Smooth muscle cell (in vitro differentiated cells): Measurements from ENCODE around the gene TSTD2. TPM values are rescaled to one million over a fixed set of nuclear protein-coding genes. Genes with fewer than 3 reads are reported as not detected.

Experiments used
- DNase-seq: peaks from one replicate; lab custom pipeline; 2025; ENCODE audit not compliant: unreplicated experiment; lab: John Stamatoyannopoulos, UW
- H2AFZ ChIP-seq: fragments of 200-600 bp; sonication (generic); 2 replicates; pipeline ENCODE4 v1.6.0; 2016; ENCODE audit warnings: antibody characterized with exemption, low read depth, mild to moderate bottlenecking
- H3F3A ChIP-seq: fragments of 200-600 bp; sonication (generic); 2 replicates; pipeline ENCODE4 v1.6.0; 2017; ENCODE audit warnings: antibody characterized with exemption, low read depth
- H3K27ac ChIP-seq: fragments of 200-600 bp; sonication (generic); 2 replicates; pipeline ENCODE4 v1.5.1; 2016; ENCODE audit warnings: low read depth, mild to moderate bottlenecking
- H3K27me3 ChIP-seq: fragments of 200-600 bp; sonication (generic); 2 replicates; pipeline ENCODE4 v1.6.1; 2016; ENCODE audit warnings: low read depth, mild to moderate bottlenecking
- H3K36me3 ChIP-seq: fragments of 200-600 bp; sonication (generic); 2 replicates; pipeline ENCODE4 v1.5.1; 2016; ENCODE audit warnings: low read depth
- H3K4me1 ChIP-seq: fragments of 200-600 bp; sonication (generic); 2 replicates; pipeline ENCODE4 v1.5.1; 2016; ENCODE audit warnings: low read depth
- H3K4me2 ChIP-seq: fragments of 200-600 bp; sonication (generic); 2 replicates; pipeline ENCODE4 v1.6.0; 2016; ENCODE audit warnings: mild to moderate bottlenecking
- H3K4me3 ChIP-seq: fragments of 200-600 bp; sonication (generic); 2 replicates; pipeline ENCODE4 v1.5.1; 2016; ENCODE audit warnings: mild to moderate bottlenecking
- H3K79me2 ChIP-seq: fragments of 200-600 bp; sonication (generic); 2 replicates; pipeline ENCODE4 v1.6.0; 2016; ENCODE audit warnings: low read depth, mild to moderate bottlenecking
- H3K9ac ChIP-seq: fragments of 200-600 bp; sonication (generic); 2 replicates; pipeline ENCODE4 v1.6.0; 2016; ENCODE audit warnings: low read depth
- H3K9me3 ChIP-seq: fragments of 200-600 bp; sonication (generic); replicated peaks from 2 replicates; pipeline ENCODE4 v1.5.1; 2016; ENCODE audit warnings: low read depth
- H4K20me1 ChIP-seq: fragments of 200-600 bp; sonication (generic); 2 replicates; pipeline ENCODE4 v1.6.0; 2016; ENCODE audit warnings: low read depth
- WGBS: methylation state at CpG from one replicate; pipeline ENCODE4 v1.1.7; 2016; ENCODE audit warnings: low lambda C conversion rate; 5-methylcytosine and 5-hydroxymethylcytosine counted together
- polyA plus RNA-seq: library from polyadenylated mRNA; unstranded; fragments of >200 nt; fragmentation: Nextera tagmentation; extraction: Ambion mirVana; gene quantifications from 2 replicates; pipeline ENCODE4 v1.2.1, GENCODE V29; 2016
- total RNA-seq: library from RNA; depleted of rRNA; stranded (reverse); fragments of >200 nt; gene quantifications from 2 replicates; pipeline ENCODE4 v1.2.3, GENCODE V29; 2014
- TF ChIP-seq, protein P1 (sequence below): fragments of 200-600 bp; sonication (generic); IDR thresholded peaks from 2 replicates; pipeline ENCODE4 v1.5.1; 2017; ENCODE audit warnings: borderline replicate concordance, mild to moderate bottlenecking, antibody characterized with exemption; ENCODE audit not compliant: insufficient read depth, poor library complexity, severe bottlenecking

TSTD2 gene
- total and polyA plus RNA-seq, 2 experiments from 2014 or later, result 8.5 to 23.5 TPM

DNA sequence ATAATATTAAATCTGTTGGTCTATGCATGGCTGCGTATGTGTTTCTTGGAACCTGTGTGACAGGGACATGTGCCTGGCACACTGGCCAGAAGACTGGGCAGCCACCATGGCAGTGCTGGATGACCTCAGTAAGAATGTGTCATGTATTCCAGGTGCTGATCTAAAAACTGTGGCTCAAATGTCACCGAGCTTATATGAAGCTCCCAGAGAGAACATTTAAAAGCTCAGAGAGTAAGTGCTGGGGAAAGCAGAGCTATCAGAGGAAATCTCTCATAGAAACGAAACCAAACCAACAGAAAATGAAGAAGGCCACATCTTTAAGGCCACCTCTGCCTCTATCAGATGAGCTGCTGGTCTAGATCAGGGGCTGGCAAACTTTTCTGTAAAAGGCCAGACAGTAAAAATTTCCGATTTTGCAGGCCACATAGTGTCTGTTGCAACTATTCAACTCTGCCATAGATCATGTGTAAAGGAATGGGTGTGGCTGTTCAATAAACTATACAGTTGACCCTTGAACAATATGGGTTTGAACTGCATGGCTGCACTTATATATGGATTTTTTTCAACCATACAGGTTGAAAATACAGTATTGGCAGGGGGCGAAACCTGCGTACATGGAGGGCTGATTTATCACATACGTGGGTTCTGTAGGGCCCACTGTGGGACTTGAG lies 31.8 kb downstream of the TSTD2 start:
- H3K27me3 ChIP-seq, result no peaks in the 10 kb centered on the region
- H3K4me3 ChIP-seq, result no peak overlapping the region
- peaks cover 6% of the 10 kb centered on the region for H3F3A ChIP-seq
- no peak overlapping the region for H3K27ac ChIP-seq
- no peaks in the 10 kb centered on the region for H4K20me1 ChIP-seq
- no peaks in the 10 kb centered on the region for H3K79me2 ChIP-seq
- no peaks in the 10 kb centered on the region for H3K9me3 ChIP-seq
- no peak overlapping the region for H2AFZ ChIP-seq
- peaks cover 7% of the 10 kb centered on the region for H3K36me3 ChIP-seq
- no peak overlapping the region for H3K9ac ChIP-seq
- H3K4me1 ChIP-seq, result no peaks in the 10 kb centered on the region
- no peak for DNase-seq
- TF ChIP-seq, protein P1, sequence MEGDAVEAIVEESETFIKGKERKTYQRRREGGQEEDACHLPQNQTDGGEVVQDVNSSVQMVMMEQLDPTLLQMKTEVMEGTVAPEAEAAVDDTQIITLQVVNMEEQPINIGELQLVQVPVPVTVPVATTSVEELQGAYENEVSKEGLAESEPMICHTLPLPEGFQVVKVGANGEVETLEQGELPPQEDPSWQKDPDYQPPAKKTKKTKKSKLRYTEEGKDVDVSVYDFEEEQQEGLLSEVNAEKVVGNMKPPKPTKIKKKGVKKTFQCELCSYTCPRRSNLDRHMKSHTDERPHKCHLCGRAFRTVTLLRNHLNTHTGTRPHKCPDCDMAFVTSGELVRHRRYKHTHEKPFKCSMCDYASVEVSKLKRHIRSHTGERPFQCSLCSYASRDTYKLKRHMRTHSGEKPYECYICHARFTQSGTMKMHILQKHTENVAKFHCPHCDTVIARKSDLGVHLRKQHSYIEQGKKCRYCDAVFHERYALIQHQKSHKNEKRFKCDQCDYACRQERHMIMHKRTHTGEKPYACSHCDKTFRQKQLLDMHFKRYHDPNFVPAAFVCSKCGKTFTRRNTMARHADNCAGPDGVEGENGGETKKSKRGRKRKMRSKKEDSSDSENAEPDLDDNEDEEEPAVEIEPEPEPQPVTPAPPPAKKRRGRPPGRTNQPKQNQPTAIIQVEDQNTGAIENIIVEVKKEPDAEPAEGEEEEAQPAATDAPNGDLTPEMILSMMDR, result no peak
- 98% methylated on average over 7 of the region's 7 CpGs for WGBS
- H3K4me2 ChIP-seq, result no peak overlapping the region

DNA sequence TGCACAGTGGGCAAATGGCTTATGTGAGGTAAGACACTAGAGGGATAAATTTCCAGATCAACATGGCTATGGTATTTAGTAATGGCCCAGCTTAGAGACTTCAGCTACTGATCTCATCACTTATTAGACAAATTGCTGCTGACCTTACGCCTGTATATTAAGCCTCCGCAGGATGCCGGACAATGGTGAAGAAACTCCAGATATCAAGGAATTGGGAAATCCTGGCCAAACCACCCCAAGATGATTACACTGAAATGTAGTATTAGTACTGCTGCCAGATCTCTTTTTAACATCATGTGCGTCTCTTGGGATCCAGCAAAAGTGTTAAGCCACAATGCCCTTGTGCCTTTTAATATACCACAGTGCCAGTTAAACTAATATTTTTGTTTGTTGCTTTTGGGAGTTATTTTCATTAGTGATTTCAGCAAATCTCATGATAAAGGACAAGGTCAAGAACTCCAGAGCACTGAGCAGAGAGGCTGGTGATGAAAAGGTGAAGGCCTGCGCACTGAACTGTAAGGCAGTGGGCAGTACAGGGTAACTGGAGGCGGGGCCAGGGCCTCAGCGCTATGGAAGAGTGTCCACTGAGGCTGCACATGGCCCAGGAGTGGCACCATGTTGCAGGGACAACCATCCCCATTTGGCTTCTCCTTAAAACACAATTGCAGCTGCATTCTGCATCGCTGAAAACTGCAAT lies 32.5 kb downstream of the TSTD2 start:
- Histone ChIP-seq H3K4me3 (no peak overlapping the region), H3K79me2 (no peaks in the 10 kb centered on the region), H2AFZ (no peak overlapping the region), H3K27me3 (no peaks in the 10 kb centered on the region), H3K27ac (no peak overlapping the region), H3K4me1 (no peaks in the 10 kb centered on the region), H3K4me2 (no peak overlapping the region), H4K20me1 (no peaks in the 10 kb centered on the region), H3F3A (peaks cover 6% of the 10 kb centered on the region), H3K9ac (no peak overlapping the region), H3K36me3 (peaks cover 4% of the 10 kb centered on the region), H3K9me3 (no peaks in the 10 kb centered on the region)
- TF ChIP-seq, protein P1, result no peak
- 95% methylated on average over 8 of the region's 8 CpGs for WGBS
- DNase-seq, result no peak

DNA sequence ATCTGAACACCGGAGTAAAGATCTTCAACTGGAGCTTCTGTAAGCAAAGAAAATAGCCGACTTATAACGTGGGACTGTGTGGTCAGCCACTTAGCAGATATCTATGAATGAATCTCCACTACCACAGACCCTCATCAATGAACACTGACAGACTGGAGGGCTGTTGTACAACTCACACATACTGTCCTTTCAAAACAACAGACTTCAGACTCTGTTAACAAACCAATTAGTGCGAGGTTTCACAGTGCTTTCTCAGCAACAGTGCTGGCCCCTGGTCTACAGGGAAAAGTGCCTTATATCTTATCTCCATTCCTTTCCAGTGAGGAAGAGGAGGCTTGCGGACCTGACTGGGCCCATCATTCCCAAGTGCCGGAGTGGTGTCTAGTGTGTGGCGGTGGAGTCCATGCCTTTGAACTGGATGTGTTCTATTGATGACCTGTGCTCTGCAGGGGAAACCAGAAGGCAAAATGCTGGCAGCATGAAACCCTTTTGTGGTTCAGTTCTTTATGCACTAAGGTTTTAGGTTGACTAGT lies 33.8 kb downstream of the TSTD2 start:
- Histone ChIP-seq H3K9ac (no peak overlapping the region), H3K36me3 (no peaks in the 10 kb centered on the region), H4K20me1 (no peaks in the 10 kb centered on the region), H3K27ac (no peak overlapping the region), H3F3A (peaks cover 6% of the 10 kb centered on the region), H3K4me2 (no peak overlapping the region), H2AFZ (no peak overlapping the region), H3K27me3 (no peaks in the 10 kb centered on the region), H3K9me3 (no peaks in the 10 kb centered on the region), H3K79me2 (no peaks in the 10 kb centered on the region), H3K4me1 (no peaks in the 10 kb centered on the region), H3K4me3 (no peak overlapping the region)
- DNase-seq, result no peak
- WGBS, result 64% methylated on average over 7 of the region's 7 CpGs
- TF ChIP-seq, protein P1, result no peak
